Caco-2 (cell line): ENCODE data around the gene DCAF5. TPM values are rescaled to one million over a fixed set of nuclear protein-coding genes. Genes with fewer than 3 reads are reported as not detected.

Source experiments
- BruUV-seq: library from RNA; stranded (reverse); fragments of 400-500 nt; replicated peaks from 2 replicates; lab custom pipeline; 2021; lab: Mats Ljungman, UMichigan
- CTCF ChIA-PET: fragments of 300-600 bp; sonication (Branson Sonifier 250); formaldehyde crosslinking; loops from one replicate; lab custom pipeline; 2022; ENCODE audit warnings: antibody characterized with exemption; lab: Charles Lee
- POLR2A ChIA-PET: fragments of 300-600 bp; sonication (Branson Sonifier 250); formaldehyde crosslinking; loops from one replicate; lab custom pipeline; 2022; ENCODE audit warnings: antibody characterized with exemption; lab: Charles Lee
- DNase-seq, 2 experiments: peaks; one replicate each; pipeline versions ENCODE4 v3.0.0 to v3.0.0-alpha.2; 2020 to 2022
- H3K27me3 ChIP-seq: replicated peaks from 2 replicates; pipeline ENCODE4 v1.6.0; 2011; ENCODE audit warnings: low read length; ENCODE audit not compliant: control insufficient read depth, insufficient read depth
- H3K36me3 ChIP-seq: 2 replicates; pipeline ENCODE4 v1.5.1; 2011; ENCODE audit warnings: low read length; ENCODE audit not compliant: control insufficient read depth, insufficient read depth
- H3K4me1 ChIP-seq: fragments of 250-450 bp; sonication (Bioruptor Pico); 2 replicates; pipeline ENCODE4 v1.5.1; 2020; ENCODE audit warnings: mild to moderate bottlenecking
- H3K4me3 ChIP-seq: 2 replicates; pipeline ENCODE4 v1.5.1; 2011; ENCODE audit warnings: low read depth, mild to moderate bottlenecking, control low read depth, low read length
- H3K9me3 ChIP-seq: fragments of 250-450 bp; sonication (Bioruptor Pico); 2 replicates; pipeline ENCODE4 v1.5.1; 2020; ENCODE audit warnings: mild to moderate bottlenecking, moderate library complexity
- H3K27ac Mint-ChIP-seq: one replicate; pipeline ENCODE4 v1.8.0; 2022; ENCODE audit warnings: mixed read lengths; ENCODE audit not compliant: unreplicated experiment
- H3K27me3 Mint-ChIP-seq: one replicate; pipeline ENCODE4 v1.8.0; 2022; ENCODE audit warnings: mixed read lengths; ENCODE audit not compliant: insufficient read depth, unreplicated experiment
- H3K36me3 Mint-ChIP-seq: one replicate; pipeline ENCODE4 v1.8.0; 2022; ENCODE audit warnings: mild to moderate bottlenecking, mixed read lengths; ENCODE audit not compliant: insufficient read depth, unreplicated experiment
- H3K4me1 Mint-ChIP-seq: one replicate; pipeline ENCODE4 v1.8.0; 2022; ENCODE audit warnings: low read depth, mixed read lengths; ENCODE audit not compliant: unreplicated experiment
- H3K4me3 Mint-ChIP-seq: one replicate; pipeline ENCODE4 v1.8.0; 2022; ENCODE audit warnings: mild to moderate bottlenecking, moderate library complexity, mixed read lengths; ENCODE audit not compliant: unreplicated experiment
- H3K9me3 Mint-ChIP-seq: one replicate; pipeline ENCODE4 v1.8.0; 2022; ENCODE audit warnings: mixed read lengths; ENCODE audit not compliant: unreplicated experiment
- intact Hi-C: fragments of 100-400 bp; cut with micrococcal nuclease; formaldehyde crosslinking; loops from one replicate; pipeline ENCODE4 v1.10.0; 2022; ENCODE audit not compliant: unreplicated experiment
- total RNA-seq: library from RNA; stranded (reverse); gene quantifications from 2 replicates; pipeline ENCODE4 v1.2.3, GENCODE V29; 2022
- TF ChIP-seq, protein P1 (sequence below), 2 experiments: fragments of 200-600 bp in 1 of 2; IDR thresholded peaks; 1 replicate in 1 of 2; 2 replicates in 1 of 2; pipeline versions ENCODE4 v1.5.1 to v1.8.0; 2011 to 2022; ENCODE audit warnings: antibody characterized with exemption in 1 of 2, control low read depth in 1 of 2, inconsistent platforms in 1 of 2, low read depth in 1 of 2, low read length in 1 of 2, mild to moderate bottlenecking in 1 of 2, moderate library complexity in 1 of 2; ENCODE audit not compliant: insufficient read depth in 1 of 2, severe bottlenecking in 1 of 2, unreplicated experiment in 1 of 2

The DCAF5 gene
- total RNA-seq, 1 experiment from 2014 or later = 34.8 TPM

- no peak for DNase-seq
- Histone ChIP-seq H3K4me3 (no peak overlapping the region), H3K36me3 (no peaks in the 10 kb centered on the region; the same call in 1 of the 2 replicates), H3K9me3 (no peaks in the 10 kb centered on the region), H3K4me1 (peaks cover 3% of the 10 kb centered on the region), H3K27me3 (no peaks in the 10 kb centered on the region)
- Mint-ChIP-seq H3K9me3 (no peaks in the 10 kb centered on the region), H3K27ac (no peak overlapping the region), H3K4me1 (peaks cover 2% of the 10 kb centered on the region), H3K27me3 (no peaks in the 10 kb centered on the region), H3K4me3 (no peak overlapping the region), H3K36me3 (peaks cover 20% of the 10 kb centered on the region)
- CTCF ChIA-PET = interaction anchor here (1.2 to 2.6 kb wide), 3 partner anchors 26 to 262 kb away, joined by 3 to 16 read pairs (median 5); no protein-coding TSS in a partner anchor
- POLR2A ChIA-PET = no interaction called here
- TF ChIP-seq, protein P1, sequence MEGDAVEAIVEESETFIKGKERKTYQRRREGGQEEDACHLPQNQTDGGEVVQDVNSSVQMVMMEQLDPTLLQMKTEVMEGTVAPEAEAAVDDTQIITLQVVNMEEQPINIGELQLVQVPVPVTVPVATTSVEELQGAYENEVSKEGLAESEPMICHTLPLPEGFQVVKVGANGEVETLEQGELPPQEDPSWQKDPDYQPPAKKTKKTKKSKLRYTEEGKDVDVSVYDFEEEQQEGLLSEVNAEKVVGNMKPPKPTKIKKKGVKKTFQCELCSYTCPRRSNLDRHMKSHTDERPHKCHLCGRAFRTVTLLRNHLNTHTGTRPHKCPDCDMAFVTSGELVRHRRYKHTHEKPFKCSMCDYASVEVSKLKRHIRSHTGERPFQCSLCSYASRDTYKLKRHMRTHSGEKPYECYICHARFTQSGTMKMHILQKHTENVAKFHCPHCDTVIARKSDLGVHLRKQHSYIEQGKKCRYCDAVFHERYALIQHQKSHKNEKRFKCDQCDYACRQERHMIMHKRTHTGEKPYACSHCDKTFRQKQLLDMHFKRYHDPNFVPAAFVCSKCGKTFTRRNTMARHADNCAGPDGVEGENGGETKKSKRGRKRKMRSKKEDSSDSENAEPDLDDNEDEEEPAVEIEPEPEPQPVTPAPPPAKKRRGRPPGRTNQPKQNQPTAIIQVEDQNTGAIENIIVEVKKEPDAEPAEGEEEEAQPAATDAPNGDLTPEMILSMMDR (IDR thresholded peaks at IDR 0.05; ENCODE audit: insufficient read depth in 1 of 2, low read depth in 1 of 2, low read length in 1 of 2, severe bottlenecking in 1 of 2, unreplicated experiment in 1 of 2) = no peak
- intact Hi-C loops = loop anchor here (2.0 kb wide), 1 partner anchor 188 kb away; no protein-coding TSS in a partner anchor
- BruUV-seq = no TSS peak
Measured at GRCh38 chr14:69106451-69106850, 46.5 kb downstream of the DCAF5 start.

- Mint-ChIP-seq H3K27me3 (no peaks in the 10 kb centered on the region), H3K27ac (no peak overlapping the region), H3K36me3 (peaks cover 10% of the 10 kb centered on the region), H3K4me1 (peaks cover 7% of the 10 kb centered on the region), H3K4me3 (no peak overlapping the region), H3K9me3 (no peaks in the 10 kb centered on the region)
- Histone ChIP-seq H3K4me3 (no peak overlapping the region), H3K9me3 (no peaks in the 10 kb centered on the region), H3K27me3 (no peaks in the 10 kb centered on the region), H3K36me3 (no peaks in the 10 kb centered on the region; the same call in 1 of the 2 replicates), H3K4me1 (peaks cover 7% of the 10 kb centered on the region)
- ChIA-PET POLR2A (no interaction called here), CTCF (no interaction called here)
- no TSS peak for BruUV-seq
- DNase-seq = no peak
- intact Hi-C loops = no loop called here
- TF ChIP-seq, protein P1 (IDR thresholded peaks at IDR 0.05; ENCODE audit: insufficient read depth in 1 of 2, low read depth in 1 of 2, low read length in 1 of 2, severe bottlenecking in 1 of 2, unreplicated experiment in 1 of 2) = no peak
Measured at GRCh38 chr14:69105326-69105725, 47.6 kb downstream of the DCAF5 start.

GRCh38 chr14:69101331-69101826, 51.5 kb downstream of the DCAF5 start:
- intact Hi-C loops = loop anchor here (1.0 kb wide), 1 partner anchor 14 kb away; no protein-coding TSS in a partner anchor
- H3K36me3 Mint-ChIP-seq = peaks cover 7% of the 10 kb centered on the region
- Histone ChIP-seq H3K4me1 (peaks cover 7% of the 10 kb centered on the region), H3K27me3 (no peaks in the 10 kb centered on the region), H3K9me3 (no peaks in the 10 kb centered on the region), H3K4me3 (no peak overlapping the region), H3K36me3 (no peaks in the 10 kb centered on the region; the same call in 1 of the 2 replicates)
- POLR2A ChIA-PET = no interaction called here
- H3K4me3 Mint-ChIP-seq = no peak overlapping the region
- BruUV-seq = no TSS peak
- peaks cover 13% of the 10 kb centered on the region for H3K4me1 Mint-ChIP-seq
- DNase-seq = peak in 1 of 2 experiments; percentile 65
- H3K9me3 Mint-ChIP-seq = no peaks in the 10 kb centered on the region
- H3K27ac Mint-ChIP-seq = peak overlapping the region; percentile 63
- CTCF ChIA-PET = interaction anchor here (0.6 to 1.2 kb wide), 5 partner anchors 11 to 239 kb away, joined by 3 to 7 read pairs (median 4); no protein-coding TSS in a partner anchor
- TF ChIP-seq, protein P1 (IDR thresholded peaks at IDR 0.05; ENCODE audit: insufficient read depth in 1 of 2, low read depth in 1 of 2, low read length in 1 of 2, severe bottlenecking in 1 of 2, unreplicated experiment in 1 of 2) = peak; percentile 26 to 64
- no peaks in the 10 kb centered on the region for H3K27me3 Mint-ChIP-seq
